LNCAP (cell line): ENCODE data around the gene FAM107B.

Source experiments
- CTCF ChIP-seq: fragments of 450-650 bp; IDR thresholded peaks from 2 replicates; pipeline ENCODE4 v1.5.1; 2017; ENCODE audit warnings: mild to moderate bottlenecking

The FAM107B gene

GRCh38 chr10:14502431-14502830 lies 272.3 kb downstream of the FAM107B start:
- TF ChIP-seq CTCF, result no peak

GRCh38 chr10:14500172-14500765 lies 274.4 kb downstream of the FAM107B start:
- TF ChIP-seq CTCF, result no peak

GRCh38 chr10:14499601-14499904 lies 275.1 kb downstream of the FAM107B start:
- no peak for TF ChIP-seq CTCF

- TF ChIP-seq CTCF, result no peak
These were observed 276.4 kb downstream of the FAM107B start for GRCh38 chr10:14498326-14498725.

GRCh38 chr10:14491811-14492210 lies 282.9 kb downstream of the FAM107B start:
- TF ChIP-seq CTCF, result no peak

GRCh38 chr10:14489522-14490177 lies 285.0 kb downstream of the FAM107B start:
- TF ChIP-seq CTCF, result no peak

- no peak for TF ChIP-seq CTCF
These were observed 287.2 kb downstream of the FAM107B start for GRCh38 chr10:14487488-14487883.
